Measurements from ENCODE around the gene ACVRL1.

DNA sequence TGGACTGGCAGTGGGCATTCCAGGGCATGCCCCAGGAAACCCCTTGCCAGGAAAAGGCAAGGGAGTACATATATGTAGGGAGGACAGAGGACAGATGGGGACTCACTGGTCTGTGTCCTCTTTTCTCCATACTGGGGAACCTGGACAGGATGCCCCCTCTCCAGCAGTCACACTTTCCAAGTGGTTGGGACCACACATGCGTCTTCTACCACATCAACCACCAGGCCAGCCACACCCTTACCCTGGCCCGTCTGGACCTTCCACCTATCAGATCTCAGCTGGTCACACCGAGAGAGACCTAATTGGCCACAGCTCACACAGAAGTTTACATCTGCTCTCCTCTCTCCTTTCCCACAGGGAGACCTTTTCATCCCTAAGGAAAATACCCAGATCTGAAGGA, 11.1 kb upstream of the ACVRL1 start:
- TF ChIP-seq, protein P1, sequence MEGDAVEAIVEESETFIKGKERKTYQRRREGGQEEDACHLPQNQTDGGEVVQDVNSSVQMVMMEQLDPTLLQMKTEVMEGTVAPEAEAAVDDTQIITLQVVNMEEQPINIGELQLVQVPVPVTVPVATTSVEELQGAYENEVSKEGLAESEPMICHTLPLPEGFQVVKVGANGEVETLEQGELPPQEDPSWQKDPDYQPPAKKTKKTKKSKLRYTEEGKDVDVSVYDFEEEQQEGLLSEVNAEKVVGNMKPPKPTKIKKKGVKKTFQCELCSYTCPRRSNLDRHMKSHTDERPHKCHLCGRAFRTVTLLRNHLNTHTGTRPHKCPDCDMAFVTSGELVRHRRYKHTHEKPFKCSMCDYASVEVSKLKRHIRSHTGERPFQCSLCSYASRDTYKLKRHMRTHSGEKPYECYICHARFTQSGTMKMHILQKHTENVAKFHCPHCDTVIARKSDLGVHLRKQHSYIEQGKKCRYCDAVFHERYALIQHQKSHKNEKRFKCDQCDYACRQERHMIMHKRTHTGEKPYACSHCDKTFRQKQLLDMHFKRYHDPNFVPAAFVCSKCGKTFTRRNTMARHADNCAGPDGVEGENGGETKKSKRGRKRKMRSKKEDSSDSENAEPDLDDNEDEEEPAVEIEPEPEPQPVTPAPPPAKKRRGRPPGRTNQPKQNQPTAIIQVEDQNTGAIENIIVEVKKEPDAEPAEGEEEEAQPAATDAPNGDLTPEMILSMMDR (IDR thresholded peaks at IDR 0.05): no peak
- TF ChIP-seq EZH2 (IDR thresholded peaks at IDR 0.05): no peak

All from neural progenitor cell (in vitro differentiated cells).